IPS-11a (cell line): ENCODE results near the gene NUP42.
"Not testable (repeated sequence)": the region's sequence is repeated elsewhere in the genome, so short reads cannot be mapped to it uniquely, and the experiment has no call there.

ENCODE experiments used
- H3K4me3 ChIP-seq: one replicate; pipeline ENCODE4 v1.5.1; 2013; ENCODE audit warnings: low read depth, low read length, control low read depth

Gene NUP42

DNA sequence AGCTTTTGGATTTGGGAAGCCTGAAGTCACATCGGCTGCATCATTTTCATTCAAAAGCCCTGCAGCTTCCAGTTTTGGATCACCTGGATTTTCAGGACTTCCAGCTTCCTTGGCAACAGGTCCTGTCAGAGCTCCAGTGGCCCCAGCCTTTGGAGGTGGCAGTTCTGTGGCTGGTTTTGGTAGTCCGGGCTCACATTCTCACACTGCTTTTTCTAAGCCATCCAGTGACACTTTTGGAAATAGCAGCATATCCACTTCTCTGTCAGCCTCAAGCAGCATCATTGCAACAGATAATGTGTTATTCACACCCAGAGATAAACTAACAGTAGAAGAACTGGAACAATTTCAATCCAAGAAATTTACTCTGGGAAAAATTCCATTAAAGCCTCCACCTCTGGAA, 18.5 kb downstream of the NUP42 start:
- no peak overlapping the region for H3K4me3 ChIP-seq

DNA sequence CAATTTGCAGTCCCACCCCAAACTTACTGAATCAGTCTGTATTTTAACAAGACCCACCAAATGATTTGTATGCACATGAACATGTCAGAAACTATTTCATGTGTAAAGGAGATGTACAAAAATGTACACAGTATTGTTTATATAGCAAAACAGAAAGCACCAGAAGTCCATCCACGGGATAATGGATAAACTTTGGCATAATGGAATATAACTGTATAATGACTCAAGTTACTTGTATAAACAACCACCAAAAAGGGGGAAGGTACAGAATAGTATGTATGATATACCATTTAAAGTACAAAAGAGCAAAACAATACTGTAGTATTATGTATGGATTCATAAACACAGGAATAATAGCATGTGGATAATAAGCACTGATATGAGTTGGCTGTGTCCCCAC, 22.4 kb downstream of the NUP42 start:
- no peak overlapping the region for H3K4me3 ChIP-seq

GRCh38 chr7:23205577-23205908, 23.7 kb downstream of the NUP42 start:
- no peak overlapping the region for H3K4me3 ChIP-seq

DNA sequence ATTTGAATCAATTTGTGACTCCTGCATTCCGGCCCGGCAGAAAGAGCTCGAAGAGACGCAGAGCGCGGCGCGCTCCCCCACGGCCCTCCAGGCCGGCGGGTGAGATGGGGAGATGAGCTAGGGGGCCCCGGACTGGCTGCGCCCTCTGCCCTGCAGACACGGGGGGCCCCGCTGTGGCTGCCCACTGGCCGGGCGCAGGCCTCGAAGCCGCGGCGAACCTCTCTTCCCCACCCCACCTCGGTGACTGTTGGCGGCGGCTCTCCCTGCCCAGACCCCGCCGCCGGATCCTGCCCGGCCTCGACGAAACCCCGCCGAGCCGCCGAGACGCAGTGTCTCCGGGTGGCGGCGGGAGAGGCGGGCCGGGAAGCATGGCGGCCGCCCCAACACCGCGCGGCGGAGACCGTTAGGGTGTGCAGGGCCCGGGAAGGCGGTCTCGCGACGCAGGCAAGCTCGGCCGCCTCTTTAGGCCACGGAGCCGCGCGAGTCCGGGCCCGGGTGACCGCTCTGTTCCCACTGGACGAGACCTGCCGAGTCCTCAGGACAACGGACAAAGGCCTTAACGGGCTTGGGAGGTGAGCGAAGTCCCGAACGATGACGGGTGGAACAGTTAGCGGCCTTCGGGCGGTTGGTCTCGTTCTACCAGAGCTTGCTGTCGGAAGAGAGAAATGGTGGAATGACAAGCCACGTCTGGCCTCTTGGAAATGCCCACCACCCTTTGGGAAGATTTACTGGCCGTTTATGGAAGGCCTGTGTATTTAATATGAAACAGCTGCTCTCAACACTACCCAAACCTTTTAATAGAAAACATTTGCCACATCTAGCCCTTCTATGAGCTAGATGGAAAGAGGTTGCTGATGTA, 24.3 kb downstream of the NUP42 start:
- H3K4me3 ChIP-seq = no peak overlapping the region

DNA sequence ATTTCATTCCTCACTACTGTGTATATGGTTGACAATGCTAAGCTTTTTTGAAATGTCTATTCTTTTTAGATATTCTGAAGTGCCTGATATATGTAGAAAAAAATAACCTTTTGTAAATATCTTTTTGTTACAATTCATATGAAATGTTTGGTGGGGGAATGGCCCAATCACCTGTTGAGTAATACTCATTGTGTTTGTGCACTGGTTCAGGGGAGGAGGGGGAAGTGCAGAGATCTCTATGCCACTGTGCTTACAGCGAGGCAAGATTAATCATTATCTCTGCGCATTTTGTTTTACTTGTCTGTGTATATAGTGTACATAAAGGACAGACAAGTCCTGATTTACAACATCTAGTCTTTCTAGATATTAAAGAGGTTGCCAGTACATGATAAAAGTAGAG, 25.2 kb downstream of the NUP42 start:
- no peak overlapping the region for H3K4me3 ChIP-seq

- no peak overlapping the region for H3K4me3 ChIP-seq
Measured at GRCh38 chr7:23207884-23208283, 26.0 kb downstream of the NUP42 start.

GRCh38 chr7:23208316-23208715, 26.5 kb downstream of the NUP42 start:
- no peak overlapping the region for H3K4me3 ChIP-seq

- H3K4me3 ChIP-seq = no peak overlapping the region
Measured at GRCh38 chr7:23210506-23210905, 28.7 kb downstream of the NUP42 start.

- H3K4me3 ChIP-seq = no peak overlapping the region
Measured at GRCh38 chr7:23211589-23211988, 29.7 kb downstream of the NUP42 start.

- H3K4me3 ChIP-seq = no peak overlapping the region
Measured at GRCh38 chr7:23212395-23212794, 30.5 kb downstream of the NUP42 start.

GRCh38 chr7:23212841-23213240, 31.0 kb downstream of the NUP42 start:
- no peak overlapping the region for H3K4me3 ChIP-seq

- no peak overlapping the region for H3K4me3 ChIP-seq
Measured at GRCh38 chr7:23213755-23214154, 31.9 kb downstream of the NUP42 start.

- no peak overlapping the region for H3K4me3 ChIP-seq
Measured at GRCh38 chr7:23214423-23214822, 32.6 kb downstream of the NUP42 start.

- no peak overlapping the region for H3K4me3 ChIP-seq
Measured at GRCh38 chr7:23214938-23215337, 33.1 kb downstream of the NUP42 start.

GRCh38 chr7:23216021-23216420, 34.2 kb downstream of the NUP42 start:
- H3K4me3 ChIP-seq = no peak overlapping the region

GRCh38 chr7:23218196-23218595, 36.3 kb downstream of the NUP42 start:
- no peak overlapping the region for H3K4me3 ChIP-seq

GRCh38 chr7:23220690-23221305, 39.0 kb downstream of the NUP42 start:
- H3K4me3 ChIP-seq = no peak overlapping the region

DNA sequence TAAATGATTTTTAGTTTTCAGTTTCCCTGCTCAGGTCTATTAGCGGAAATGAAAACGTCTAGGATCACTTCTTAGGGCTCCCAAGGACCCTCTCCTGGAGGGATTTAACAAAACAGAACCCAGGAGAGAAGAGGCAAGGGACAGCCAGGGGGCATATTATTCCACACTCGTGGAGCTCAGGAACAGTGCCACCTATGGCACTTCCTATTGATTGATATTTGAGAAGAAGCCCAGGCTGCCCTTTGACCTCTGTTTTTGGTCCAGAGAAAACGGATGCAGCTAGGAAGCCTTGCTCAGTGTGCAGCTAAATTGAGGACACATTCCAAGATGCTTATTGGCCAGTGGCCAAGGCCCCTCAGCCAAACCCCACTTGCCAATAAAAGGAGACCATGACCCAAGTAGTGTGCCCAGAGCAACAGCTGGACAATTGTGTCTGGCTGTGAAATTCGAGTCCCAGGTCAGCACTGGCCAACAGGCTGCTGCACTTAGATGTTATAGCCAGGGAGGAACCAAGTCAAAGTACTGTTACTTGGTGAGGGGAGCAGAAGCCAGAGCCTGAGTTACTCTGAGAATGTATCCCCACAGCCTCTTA, 40.7 kb downstream of the NUP42 start:
- no peak overlapping the region for H3K4me3 ChIP-seq

DNA sequence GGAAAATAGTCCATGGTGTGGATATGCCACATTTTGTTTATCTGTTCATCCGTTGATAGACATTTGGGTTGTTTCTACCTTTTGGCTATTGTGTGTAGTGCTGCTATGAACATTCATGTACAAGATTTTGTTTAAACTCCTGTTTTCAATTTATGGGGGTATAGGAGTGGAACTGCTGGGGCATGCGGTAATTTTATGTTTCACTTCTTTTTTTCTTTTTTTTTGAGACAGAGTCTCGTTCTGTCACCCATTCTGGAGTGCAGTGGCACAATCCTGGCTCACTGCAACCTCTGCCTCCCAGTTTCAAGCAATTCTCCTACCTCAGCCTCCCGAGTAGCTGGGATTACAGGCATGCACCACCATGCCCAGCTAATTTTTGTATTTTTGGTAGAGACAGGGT, 42.5 kb downstream of the NUP42 start:
- not testable (repeated sequence) for H3K4me3 ChIP-seq

- no peak overlapping the region for H3K4me3 ChIP-seq
Measured at GRCh38 chr7:23226844-23227450, 45.1 kb downstream of the NUP42 start.

GRCh38 chr7:23228412-23228811, 46.6 kb downstream of the NUP42 start:
- H3K4me3 ChIP-seq = no peak overlapping the region

GRCh38 chr7:23230641-23231101, 48.8 kb downstream of the NUP42 start:
- H3K4me3 ChIP-seq = no peak overlapping the region
